Measurements from ENCODE around the gene STAB1.

STAB1 gene

GRCh38 chr3:52536369-52537164, 41.4 kb downstream of the STAB1 start, which contains the start of gene UQCC5:
Gene UQCC5, plus strand, starts transcription at chr3:52536605. Its CDS starts 151 bp downstream, at chr3:52536756.
- peak; percentile 97 for DNase-seq (ENCODE audit: low spot score)

- DNase-seq (ENCODE audit: low spot score) = no peak
These were observed 42.1 kb downstream of the STAB1 start for GRCh38 chr3:52537165-52537620.

GRCh38 chr3:52537726-52538421, 42.7 kb downstream of the STAB1 start:
- peak; percentile 37 for DNase-seq (ENCODE audit: low spot score)

GRCh38 chr3:52539010-52539653, 44.0 kb downstream of the STAB1 start:
- no peak for DNase-seq (ENCODE audit: low spot score)

GRCh38 chr3:52541050-52541449, 45.9 kb downstream of the STAB1 start:
- DNase-seq (ENCODE audit: low spot score) = no peak

- DNase-seq (ENCODE audit: low spot score) = no peak
These were observed 49.8 kb downstream of the STAB1 start for GRCh38 chr3:52544937-52545336.

- no peak for DNase-seq (ENCODE audit: low spot score)
These were observed 51.2 kb downstream of the STAB1 start for GRCh38 chr3:52546111-52546901.

GRCh38 chr3:52547143-52547542, 52.0 kb downstream of the STAB1 start:
- no peak for DNase-seq (ENCODE audit: low spot score)

- DNase-seq (ENCODE audit: low spot score) = no peak
These were observed 56.0 kb downstream of the STAB1 start for GRCh38 chr3:52551118-52551517.

- DNase-seq (ENCODE audit: low spot score) = no peak
These were observed 57.0 kb downstream of the STAB1 start for GRCh38 chr3:52552089-52552488.

- no peak for DNase-seq (ENCODE audit: low spot score)
These were observed 59.1 kb downstream of the STAB1 start for GRCh38 chr3:52554026-52554755.

GRCh38 chr3:52555056-52555455, 59.9 kb downstream of the STAB1 start:
- no peak for DNase-seq (ENCODE audit: low spot score)

- DNase-seq (ENCODE audit: low spot score) = no peak
These were observed 62.1 kb downstream of the STAB1 start for GRCh38 chr3:52557011-52557960.

GRCh38 chr3:52558436-52558835, 63.3 kb downstream of the STAB1 start:
- no peak for DNase-seq (ENCODE audit: low spot score)

GRCh38 chr3:52561028-52561747, 66.0 kb downstream of the STAB1 start:
- no peak for DNase-seq (ENCODE audit: low spot score)

GRCh38 chr3:52563984-52564383, 68.8 kb downstream of the STAB1 start:
- no peak for DNase-seq (ENCODE audit: low spot score)

- DNase-seq (ENCODE audit: low spot score) = no peak
These were observed 72.9 kb downstream of the STAB1 start for GRCh38 chr3:52568069-52568468.

- DNase-seq (ENCODE audit: low spot score) = no peak
These were observed 74.9 kb downstream of the STAB1 start for GRCh38 chr3:52570076-52570475.

GRCh38 chr3:52572221-52572620, 77.1 kb downstream of the STAB1 start:
- no peak for DNase-seq (ENCODE audit: low spot score)

Data from left forelimb (tissue), 1 donor.